Esophagus (tissue), 2 donors: ENCODE measurements around the gene SRP14. TPM values are rescaled to one million over a fixed set of nuclear protein-coding genes. Genes with fewer than 3 reads are reported as not detected.
"Not testable (repeated sequence)": the region's sequence is repeated elsewhere in the genome, so short reads cannot be mapped to it uniquely, and the experiment has no call there.

Source experiments
- H3K27ac ChIP-seq, 2 donors: one replicate each; pipeline ENCODE4 v1.5.1; 2013; ENCODE audit warnings: low read depth in 2 of 2, mild to moderate bottlenecking in 2 of 2, inconsistent platforms in 1 of 2, low read length in 1 of 2, moderate library complexity in 1 of 2
- H3K27me3 ChIP-seq, 2 donors: one replicate each; pipeline ENCODE4 v1.6.1; 2013; ENCODE audit warnings: low read length in 2 of 2, control low read depth in 1 of 2, mild to moderate bottlenecking in 1 of 2; ENCODE audit not compliant: insufficient read depth in 2 of 2, control insufficient read depth in 1 of 2
- H3K36me3 ChIP-seq, 2 donors: one replicate each; pipeline ENCODE4 v1.6.1; 2013; ENCODE audit warnings: low read length in 1 of 2; ENCODE audit not compliant: control insufficient read depth in 2 of 2, insufficient read depth in 2 of 2
- H3K4me1 ChIP-seq, 2 donors: one replicate each; pipeline ENCODE4 v1.6.1; 2013; ENCODE audit warnings: low read length in 1 of 2; ENCODE audit not compliant: control insufficient read depth in 2 of 2, insufficient read depth in 2 of 2
- H3K4me3 ChIP-seq, 2 donors: one replicate each; pipeline ENCODE4 v1.5.1; 2013; ENCODE audit warnings: low read length in 2 of 2, mild to moderate bottlenecking in 2 of 2, low read depth in 1 of 2, moderate library complexity in 1 of 2
- H3K9me3 ChIP-seq, 2 donors: one replicate each; pipeline ENCODE4 v1.6.1; 2013; ENCODE audit warnings: mild to moderate bottlenecking in 2 of 2, low read depth in 1 of 2, low read length in 1 of 2, moderate library complexity in 1 of 2; ENCODE audit not compliant: control insufficient read depth in 2 of 2, insufficient read depth in 1 of 2
- WGBS, 2 donors: extraction: QIAGEN DNeasy Blood & Tissue Kit; methylation state at CpG; one replicate each; pipeline ENCODE4 v1.1.7; 2013; 5-methylcytosine and 5-hydroxymethylcytosine counted together
- polyA plus RNA-seq, 2 donors: library from polyadenylated mRNA; stranded (reverse); fragments of 200-250 nt; gene quantifications; one replicate each; pipeline ENCODE4 v1.2.3, GENCODE V29; 2013
- donor health status: healthy with polysubstance abuse.
- donor health status: Bipolar disorder and iron deficiency.

SRP14 gene
- polyA plus RNA-seq, 2 donors = 257 to 441 TPM

DNA sequence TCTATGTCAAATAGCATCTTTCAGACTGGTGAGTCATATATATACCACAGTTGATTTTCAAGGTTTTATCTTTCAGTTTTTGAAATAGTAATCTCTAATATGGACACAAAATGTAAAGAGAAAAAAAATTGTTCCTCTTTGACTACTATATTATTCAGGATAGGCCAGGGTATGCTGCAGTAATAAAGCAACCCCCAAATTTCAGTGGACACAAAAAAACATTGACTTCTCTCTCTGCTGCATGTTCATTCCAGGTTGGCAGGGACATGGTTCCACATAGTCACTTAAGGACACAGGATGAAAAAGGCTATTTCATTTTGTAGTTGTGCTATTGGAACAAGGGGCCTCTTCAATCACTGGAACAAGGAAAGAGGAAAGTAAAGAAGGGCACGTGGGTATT, 41.1 kb upstream of the SRP14 start:
- no peak overlapping the region for H3K27ac ChIP-seq
- 61 to 63% methylated on average over 1 of the region's 1 CpG for WGBS, 2 donors
- H3K4me1 ChIP-seq = peaks cover 0 to 10% of the 10 kb centered on the region in 2 donors

DNA sequence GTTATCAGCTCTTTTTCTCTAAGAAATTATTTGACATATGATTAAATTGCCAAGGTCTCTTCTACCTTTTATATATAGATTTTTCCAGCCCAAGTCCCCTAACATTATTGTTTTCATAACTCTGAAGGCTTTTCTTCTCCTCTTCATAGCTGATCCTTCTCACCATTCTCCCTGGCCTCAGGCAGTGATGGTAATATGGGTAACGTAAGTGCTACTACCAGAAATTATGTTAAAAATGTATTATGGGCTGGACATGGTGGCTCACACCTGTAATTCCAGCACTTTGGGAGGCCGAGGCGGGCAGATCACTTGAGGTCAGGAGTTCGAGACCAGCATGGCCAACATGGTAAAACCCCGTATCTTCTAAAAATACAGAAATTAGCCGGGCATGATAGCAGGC, 40.5 kb upstream of the SRP14 start:
- peaks cover 0 to 6% of the 10 kb centered on the region in 2 donors for H3K4me1 ChIP-seq
- WGBS, 2 donors = 93 to 95% methylated on average over 6 of the region's 6 CpGs
- H3K9me3 ChIP-seq = no peaks in the 10 kb centered on the region
- H3K4me3 ChIP-seq = no peak overlapping the region
- H3K27ac ChIP-seq = no peak overlapping the region
- H3K27me3 ChIP-seq = no peaks in the 10 kb centered on the region
- H3K36me3 ChIP-seq = no peaks in the 10 kb centered on the region

More for the DNA sequence above, 41.1 kb upstream of the SRP14 start:
- no peak overlapping the region for H3K4me3 ChIP-seq
- no peaks in the 10 kb centered on the region for H3K36me3 ChIP-seq
- H3K9me3 ChIP-seq = no peaks in the 10 kb centered on the region
- no peaks in the 10 kb centered on the region for H3K27me3 ChIP-seq

DNA sequence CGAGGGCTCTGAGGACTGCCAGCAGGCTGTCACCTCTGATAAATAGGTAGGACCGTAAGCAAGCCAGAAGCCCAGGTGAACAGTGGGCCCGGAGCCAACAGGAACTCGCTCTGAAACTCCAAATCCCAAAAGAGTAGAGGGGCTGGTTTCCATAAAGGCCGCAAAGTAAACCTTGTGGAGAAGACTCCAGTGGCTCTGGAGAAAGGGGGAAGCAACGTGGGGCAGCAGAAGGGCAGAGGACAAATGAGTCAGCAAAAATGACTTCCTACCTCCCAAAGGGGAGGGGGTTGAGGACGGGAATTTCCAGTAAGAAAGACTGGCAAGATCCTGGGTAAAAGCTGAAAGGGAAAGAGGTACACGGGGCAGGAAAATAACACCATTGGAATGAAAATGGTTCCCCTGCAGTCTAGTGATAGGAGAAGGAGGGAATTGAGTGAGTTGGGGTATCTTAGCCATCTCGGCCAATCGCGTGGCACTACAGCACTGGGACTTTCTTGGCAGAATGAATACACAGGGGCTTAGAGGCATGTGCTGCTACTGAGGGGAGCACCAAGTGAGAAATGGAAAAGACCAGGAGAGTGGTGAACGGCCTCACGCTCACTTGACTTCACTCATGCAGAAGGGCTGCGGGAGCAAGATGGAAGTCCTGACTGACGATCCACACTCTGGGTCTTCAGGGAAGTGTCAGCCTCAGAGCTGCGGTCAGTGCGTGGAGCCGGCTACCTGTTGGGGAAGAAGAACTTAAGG, 36.5 kb upstream of the SRP14 start:
- peaks cover 0 to 2% of the 10 kb centered on the region in 2 donors for H3K4me1 ChIP-seq
- no peaks in the 10 kb centered on the region for H3K27me3 ChIP-seq
- H3K4me3 ChIP-seq = no peak overlapping the region
- 72 to 73% methylated on average over 18 of the region's 18 CpGs for WGBS, 2 donors
- H3K27ac ChIP-seq = no peak overlapping the region
- H3K36me3 ChIP-seq = no peaks in the 10 kb centered on the region
- H3K9me3 ChIP-seq = no peaks in the 10 kb centered on the region

DNA sequence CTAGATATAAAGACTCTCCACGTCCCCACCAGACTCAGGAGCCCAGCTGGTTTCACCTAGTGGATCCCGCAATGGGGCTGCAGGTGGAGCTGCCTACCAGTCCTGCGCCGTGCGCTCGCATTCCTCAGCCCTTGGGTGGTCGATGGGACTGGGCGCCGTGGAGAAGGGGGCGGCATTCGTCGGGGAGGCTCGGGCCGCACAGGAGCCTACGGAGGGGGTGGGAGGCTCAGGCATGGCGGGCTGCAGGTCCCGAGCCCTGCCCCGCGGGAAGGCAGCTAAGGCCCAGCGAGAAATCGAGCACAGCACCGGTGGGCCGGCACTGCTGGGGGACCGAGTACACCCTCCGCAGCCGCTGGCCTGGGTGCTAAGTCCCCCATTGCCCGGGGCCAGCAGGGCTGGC, 35.7 kb upstream of the SRP14 start:
- not testable (repeated sequence) for H3K27me3 ChIP-seq, H3K4me1 ChIP-seq, H3K9me3 ChIP-seq, H3K4me3 ChIP-seq, H3K27ac ChIP-seq, H3K36me3 ChIP-seq
- WGBS, 2 donors = 90 to 94% methylated on average over 15 to 20 of the region's 27 CpGs

DNA sequence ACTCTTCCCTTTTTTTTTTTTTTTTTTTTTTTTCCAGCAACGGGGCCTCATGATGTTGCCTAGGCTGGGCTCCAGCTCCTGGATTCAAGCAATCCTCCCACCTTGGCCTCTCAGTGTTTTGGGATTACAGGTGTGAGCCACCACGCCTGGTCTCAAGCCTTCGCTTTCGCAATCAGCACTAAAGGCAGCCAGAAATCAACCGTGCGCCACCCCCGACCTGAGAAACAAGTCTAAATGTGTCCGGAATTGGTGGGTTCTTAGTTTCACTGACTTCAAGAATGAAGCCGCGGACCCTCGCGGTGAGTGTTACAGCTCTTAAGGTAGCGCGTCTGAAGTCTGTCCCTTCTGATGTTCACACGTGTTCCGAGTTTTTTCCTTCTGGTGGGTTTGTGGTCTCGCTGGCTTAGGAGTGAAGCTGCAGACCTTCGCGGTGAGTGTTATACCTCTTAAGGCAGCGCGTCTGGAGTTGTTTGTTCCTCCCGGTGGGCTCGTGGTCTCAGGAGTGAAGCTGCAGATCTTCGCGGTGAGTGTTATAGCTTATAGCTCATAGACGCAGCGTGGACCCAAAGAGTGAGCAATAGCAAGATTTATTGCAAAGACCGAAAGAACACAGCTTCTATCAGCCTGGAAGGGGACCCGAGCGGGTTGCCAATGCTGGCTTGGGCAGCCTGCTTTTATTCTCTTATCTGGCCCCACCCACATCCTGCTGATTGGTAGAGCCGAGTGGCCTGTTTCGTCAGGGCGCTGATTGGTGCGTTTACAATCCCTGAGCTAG, 34.9 kb upstream of the SRP14 start:
- not testable (repeated sequence) for H3K9me3 ChIP-seq, H3K27ac ChIP-seq, H3K36me3 ChIP-seq, H3K4me3 ChIP-seq, H3K27me3 ChIP-seq
- peaks cover 0 to 15% of the 10 kb centered on the region in 2 donors for H3K4me1 ChIP-seq
- 78 to 84% methylated on average over 34 of the region's 34 CpGs for WGBS, 2 donors

DNA sequence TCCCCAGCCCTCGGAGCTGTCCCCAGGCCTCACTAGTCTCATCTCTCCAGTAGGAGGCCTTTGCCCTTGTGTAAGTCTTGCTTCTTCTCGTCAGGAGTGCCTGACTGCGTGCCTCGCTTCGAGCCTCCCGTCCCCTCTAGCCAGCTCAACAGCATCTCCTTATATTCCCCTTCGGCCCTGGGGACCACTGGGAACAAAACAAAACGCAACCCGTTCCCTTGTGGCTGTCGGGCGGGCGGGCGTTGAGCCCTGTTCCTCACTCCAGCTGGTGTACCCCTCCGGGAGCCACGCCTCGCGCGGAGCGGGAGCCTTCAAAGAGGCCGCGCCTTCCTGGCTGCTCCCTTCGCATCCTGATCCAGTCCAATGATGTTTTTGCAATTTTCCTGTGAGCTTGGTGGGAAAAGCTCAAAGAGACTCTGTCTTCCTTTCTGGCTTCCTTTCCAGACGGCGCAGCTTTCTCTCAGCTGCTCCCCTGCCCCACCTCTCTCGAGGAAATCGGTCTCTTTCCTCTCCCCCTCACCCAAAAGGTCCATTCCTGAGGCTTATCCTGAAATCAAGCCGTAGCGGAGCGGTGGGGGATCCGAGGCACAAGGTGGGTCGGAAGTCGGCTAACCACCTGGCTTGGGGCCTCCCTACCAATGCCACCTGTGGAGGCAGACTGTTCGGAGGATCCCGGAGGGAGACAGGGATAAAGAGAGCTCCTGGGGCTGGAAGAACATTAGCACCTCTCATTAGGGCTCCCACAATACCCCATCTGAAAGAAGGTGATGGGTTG, 33.4 kb upstream of the SRP14 start:
- peaks cover 0 to 15% of the 10 kb centered on the region in 2 donors for H3K4me1 ChIP-seq
- no peak overlapping the region for H3K27ac ChIP-seq
- 42 to 58% methylated on average over 34 of the region's 34 CpGs for WGBS, 2 donors
- H3K27me3 ChIP-seq = no peaks in the 10 kb centered on the region
- no peaks in the 10 kb centered on the region for H3K9me3 ChIP-seq
- no peak overlapping the region for H3K4me3 ChIP-seq
- H3K36me3 ChIP-seq = no peaks in the 10 kb centered on the region

DNA sequence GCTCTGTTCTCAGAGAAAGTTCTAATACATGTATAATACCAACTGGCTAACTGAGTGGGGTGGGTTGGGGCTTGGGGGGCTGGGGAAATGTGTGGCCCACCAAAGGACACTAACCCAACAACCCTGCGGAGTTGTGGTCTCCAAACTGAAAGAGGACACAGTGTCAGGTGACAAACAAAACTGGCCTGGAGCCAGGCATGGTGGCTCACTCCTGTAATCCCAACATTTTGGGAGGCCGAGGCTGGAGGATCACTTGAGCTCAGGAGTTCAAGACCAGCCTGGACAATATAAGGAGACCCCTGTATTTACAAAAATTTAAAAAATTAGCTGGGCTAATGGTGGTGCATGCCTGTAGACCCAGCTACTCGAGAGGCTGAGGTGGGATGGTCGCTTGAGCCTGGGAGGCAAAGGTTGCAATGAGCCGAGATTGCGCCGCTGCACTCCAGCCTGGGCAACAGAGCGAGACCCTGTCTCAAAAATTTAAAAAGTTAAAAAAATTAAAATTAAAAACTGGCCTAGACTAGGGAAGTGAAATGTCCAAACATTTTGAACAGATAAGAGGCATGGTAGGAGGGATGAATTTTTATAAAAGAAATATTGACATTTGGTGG, 31.7 kb upstream of the SRP14 start:
- H3K4me3 ChIP-seq = no peak overlapping the region
- no peak overlapping the region for H3K27ac ChIP-seq
- H3K4me1 ChIP-seq = peaks cover 0 to 15% of the 10 kb centered on the region in 2 donors
- 96 to 98% methylated on average over 8 of the region's 8 CpGs for WGBS, 2 donors
- no peaks in the 10 kb centered on the region for H3K27me3 ChIP-seq
- no peaks in the 10 kb centered on the region for H3K36me3 ChIP-seq
- H3K9me3 ChIP-seq = no peaks in the 10 kb centered on the region

DNA sequence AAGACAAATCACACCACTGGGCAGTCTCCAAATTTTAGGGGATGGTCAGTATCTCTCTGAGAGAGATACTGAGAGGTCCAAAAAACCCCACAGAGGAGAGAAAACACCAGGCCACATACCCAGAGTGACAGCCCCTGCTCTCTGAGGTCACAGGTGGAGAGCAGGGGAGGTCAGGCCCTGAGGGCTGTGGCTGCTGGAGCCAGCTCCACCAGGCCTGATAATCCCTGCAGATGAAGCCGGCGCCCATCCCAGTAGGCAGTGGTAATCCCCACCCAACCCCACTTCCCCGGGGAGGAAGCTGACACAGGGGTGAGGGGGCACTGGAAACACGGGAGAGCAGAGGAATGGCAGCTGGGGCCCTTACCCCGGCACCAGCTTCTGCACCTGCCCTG, 31.2 kb upstream of the SRP14 start:
- H3K27ac ChIP-seq = no peak overlapping the region
- H3K36me3 ChIP-seq = no peaks in the 10 kb centered on the region
- H3K4me1 ChIP-seq = peaks cover 0 to 15% of the 10 kb centered on the region in 2 donors
- no peaks in the 10 kb centered on the region for H3K9me3 ChIP-seq
- WGBS, 2 donors = 58 to 59% methylated on average over 5 of the region's 5 CpGs
- H3K4me3 ChIP-seq = no peak overlapping the region
- H3K27me3 ChIP-seq = no peaks in the 10 kb centered on the region
